HG03439 (cell line): ENCODE results near the gene MEF2B.
"Not testable (repeated sequence)": the region's sequence is repeated elsewhere in the genome, so short reads cannot be mapped to it uniquely, and the experiment has no call there.

ENCODE experiments used
- ATAC-seq: cut with Tn5 transposase; IDR thresholded peaks from one replicate; pipeline ENCODE4 v1.9.1; 2021; ENCODE audit warnings: mild to moderate bottlenecking, moderate library complexity; ENCODE audit not compliant: unreplicated experiment

The MEF2B gene

DNA sequence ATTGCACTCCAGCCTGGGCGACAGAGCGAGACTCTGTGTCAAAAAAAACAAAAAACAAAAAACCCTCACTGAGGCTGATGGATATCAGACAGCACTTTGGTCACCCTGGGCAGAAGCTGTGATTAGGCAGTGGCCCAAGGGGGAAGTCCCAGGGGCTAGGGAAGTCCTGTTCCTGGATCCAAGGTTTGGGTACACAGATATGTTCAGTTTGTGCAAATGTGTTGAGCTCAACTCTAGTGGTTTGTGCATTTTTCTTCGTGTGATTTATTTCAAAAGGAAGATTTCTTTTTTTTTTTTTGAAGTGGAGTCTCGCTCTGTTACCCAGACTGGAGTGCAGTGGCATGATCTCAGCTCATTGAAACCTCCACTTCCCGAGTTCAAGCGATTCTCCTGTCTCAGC lies 12.3 kb downstream of the MEF2B start:
- ATAC-seq = no peak

DNA sequence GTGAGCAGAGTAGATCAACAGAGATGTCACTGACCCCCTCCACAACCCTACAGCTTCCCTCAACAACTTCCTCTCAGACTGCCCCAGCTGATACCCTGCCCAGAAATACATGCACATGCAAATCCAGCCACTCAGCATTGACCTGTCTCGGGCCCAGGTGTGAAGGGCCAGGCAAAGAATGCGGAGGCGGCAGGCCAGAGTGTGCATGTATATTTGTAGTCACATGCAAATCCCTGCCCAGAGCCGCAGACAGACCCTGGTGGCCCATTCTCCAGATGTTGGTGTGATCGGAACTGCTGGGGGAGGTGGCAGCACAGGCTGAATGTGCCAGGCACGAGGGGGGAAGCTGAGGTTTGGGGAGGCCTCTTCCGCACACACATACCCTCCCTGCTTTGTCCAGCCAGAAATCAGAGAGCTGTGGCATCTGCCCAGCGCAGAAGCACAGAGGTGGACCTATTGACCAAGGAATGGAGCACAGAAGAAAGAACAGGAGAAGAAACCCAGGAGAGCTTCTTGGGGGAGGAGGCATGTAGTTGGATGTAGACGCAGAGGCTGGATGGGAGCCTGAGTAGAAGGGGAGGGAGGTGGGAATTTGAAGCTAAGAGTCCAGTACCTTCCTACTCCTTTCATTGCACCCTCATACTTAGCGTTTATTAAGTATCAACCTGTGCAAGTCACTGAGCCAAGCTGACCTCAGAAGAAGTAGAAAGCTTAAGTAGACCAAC lies 14.4 kb downstream of the MEF2B start:
- peak; percentile 71 for ATAC-seq

DNA sequence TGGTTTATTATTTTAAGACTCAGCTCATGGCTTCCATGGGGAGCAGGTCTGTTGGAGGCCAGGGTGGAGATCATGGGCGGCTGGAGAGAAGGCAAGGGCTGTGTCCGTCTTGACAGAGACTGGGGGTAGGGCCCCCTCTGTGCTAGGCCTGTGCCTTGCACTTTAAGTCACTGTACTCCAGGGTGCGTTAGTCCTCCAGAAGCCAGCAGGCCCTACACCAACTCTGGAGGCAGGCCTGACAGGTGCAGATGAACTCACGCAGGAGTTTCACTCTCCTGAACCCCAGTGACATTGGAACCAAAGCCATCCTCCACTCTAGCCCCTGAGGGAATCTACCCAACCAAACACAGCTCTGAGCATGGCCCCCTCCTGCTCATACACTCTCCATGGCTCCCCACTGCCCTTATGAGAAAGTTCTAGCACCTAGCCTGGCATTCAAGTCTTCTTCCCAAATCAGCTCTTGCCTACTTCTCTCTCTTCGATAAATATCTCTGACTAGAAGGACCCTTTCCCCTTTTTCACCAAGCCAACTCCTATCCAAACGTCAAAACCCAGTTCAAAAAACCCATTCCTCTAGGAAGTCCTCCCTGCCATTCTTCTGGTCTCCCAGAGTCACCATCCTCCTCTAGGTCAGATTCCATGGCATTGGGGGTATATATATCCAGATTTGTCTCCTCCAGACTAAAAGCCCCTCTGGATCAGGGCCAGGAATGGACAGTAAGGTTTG lies 15.1 kb downstream of the MEF2B start:
- no peak for ATAC-seq

DNA sequence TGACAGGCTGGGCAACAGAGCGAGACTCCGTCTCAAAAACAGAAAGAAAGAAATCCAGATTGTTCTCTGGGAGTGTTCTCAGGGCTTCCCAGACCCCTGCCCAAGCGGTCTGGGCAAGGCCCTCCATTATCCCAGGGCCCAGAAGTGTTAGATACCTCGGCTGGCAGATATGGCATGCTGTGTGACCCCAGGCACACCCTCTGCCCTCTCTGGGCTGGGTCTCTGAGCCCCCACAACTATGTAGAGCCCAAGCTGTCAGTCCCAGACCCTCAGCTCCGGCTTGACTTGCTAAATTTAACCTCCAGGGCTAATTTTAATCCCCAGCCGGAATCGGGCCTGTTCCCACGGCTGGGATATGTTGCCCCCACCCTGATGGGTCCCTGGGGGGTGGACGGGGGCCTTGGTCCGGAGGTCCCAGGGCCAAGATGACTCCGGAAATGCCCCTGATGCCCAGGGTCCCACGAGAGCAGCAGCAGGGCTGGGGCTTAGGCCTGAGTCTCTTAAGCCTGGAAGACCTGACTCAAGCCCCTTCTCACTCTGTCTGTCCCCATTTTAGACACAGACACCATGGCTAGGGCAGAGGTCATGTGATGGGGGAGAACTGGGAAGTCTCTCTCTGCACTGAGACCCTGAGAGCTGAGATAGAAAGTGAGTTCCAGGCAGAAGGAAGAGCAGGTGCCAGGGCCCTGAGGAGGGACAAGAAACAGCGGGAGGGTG lies 17.2 kb downstream of the MEF2B start:
- no peak for ATAC-seq

DNA sequence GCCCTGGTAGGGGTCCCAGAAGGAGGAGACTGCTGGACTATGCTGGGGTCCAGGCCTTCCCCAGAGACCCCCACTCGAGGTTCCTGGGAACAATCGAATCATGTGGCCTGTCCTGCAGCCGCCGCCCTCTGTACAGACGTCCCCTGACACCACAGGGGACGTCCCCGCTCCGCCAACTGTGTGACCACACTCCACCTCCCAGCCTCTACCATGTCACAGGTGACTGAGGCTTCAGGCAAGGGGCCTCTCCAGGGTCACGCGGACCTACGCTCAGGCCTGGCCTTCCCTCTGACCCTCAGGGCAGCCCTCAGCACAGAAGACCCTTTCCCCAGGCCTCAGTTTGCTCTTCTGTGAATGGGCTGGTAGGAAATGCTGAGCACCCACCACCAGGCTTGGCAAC lies 18.6 kb downstream of the MEF2B start:
- ATAC-seq = no peak

DNA sequence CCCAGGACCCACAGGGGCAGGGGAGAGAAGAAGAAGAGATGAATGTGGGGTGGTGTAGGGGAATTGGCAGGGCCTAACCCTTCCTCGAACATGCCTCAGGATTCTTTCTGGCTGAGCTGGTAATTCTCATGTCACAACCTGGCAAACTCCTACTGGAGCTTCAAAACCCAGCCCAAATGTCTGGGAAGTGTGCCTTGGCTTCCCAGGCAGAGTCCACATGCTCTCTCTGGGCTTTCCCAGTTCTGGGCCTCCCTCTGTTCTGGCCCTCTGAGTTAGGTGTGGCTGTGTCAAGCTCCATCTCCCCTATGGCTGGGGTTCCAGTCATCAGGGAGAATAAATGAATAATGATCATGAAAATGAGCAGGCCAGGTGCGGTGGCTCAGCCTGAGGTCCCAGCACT lies 20.6 kb downstream of the MEF2B start:
- ATAC-seq = no peak

DNA sequence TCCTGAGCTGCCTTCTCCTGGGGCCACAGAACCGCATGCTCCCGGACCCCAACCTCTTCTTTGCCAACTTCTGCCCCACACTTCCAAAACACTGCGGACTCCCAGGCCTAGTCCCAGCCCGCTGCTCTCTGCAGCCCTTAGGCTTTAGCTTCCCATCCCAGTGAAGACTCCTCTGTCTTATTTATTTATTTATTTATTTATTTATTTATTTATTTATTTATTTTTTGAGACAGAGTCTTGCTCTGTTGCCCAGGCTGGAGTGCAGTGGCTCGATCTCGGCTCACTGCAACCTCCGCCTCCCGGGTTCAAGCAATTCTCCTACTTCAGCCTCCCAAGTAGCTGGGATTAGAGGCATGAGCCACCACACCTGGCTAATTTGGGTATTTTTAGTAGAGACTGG lies 21.6 kb downstream of the MEF2B start:
- ATAC-seq = not testable (repeated sequence)

DNA sequence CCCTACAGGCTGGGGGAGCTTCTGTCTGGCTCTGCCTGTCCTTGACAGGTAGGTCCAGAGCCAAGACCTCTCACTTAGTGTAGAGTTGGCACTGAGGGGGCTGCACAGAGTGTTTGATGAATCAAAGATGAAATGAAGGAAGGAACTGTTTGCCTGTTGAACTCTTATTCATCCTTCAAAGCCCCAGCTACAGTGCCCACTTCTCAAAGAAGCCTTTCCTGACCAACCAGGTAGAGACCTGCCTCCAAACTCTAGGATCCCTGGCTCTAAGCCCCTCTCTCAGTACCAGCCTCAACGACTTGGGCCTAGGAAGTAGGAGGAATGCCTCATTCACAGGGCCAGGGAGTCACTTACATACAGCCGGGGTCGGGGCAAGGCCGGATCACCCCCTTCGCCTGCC lies 22.7 kb downstream of the MEF2B start:
- ATAC-seq = no peak

DNA sequence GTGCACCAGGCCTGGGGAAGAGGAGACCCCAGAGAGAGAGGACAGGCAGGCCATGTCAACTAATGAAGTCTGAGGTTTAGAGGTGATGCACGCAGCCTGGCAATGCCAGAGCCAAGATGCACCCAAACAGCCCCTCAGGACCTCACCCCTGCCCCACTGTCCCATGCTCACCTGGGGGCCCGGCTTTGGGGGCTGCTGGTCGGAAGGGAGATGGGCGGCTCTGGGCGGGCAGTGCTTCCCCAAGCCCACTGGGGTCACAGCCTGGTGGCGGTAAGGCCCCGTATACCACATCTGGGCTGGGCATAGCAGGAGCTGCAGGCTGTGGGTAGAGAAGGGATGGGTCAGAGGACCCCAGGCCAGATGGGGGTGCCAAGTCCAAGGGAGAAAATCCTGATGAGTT lies 23.2 kb downstream of the MEF2B start:
- no peak for ATAC-seq

DNA sequence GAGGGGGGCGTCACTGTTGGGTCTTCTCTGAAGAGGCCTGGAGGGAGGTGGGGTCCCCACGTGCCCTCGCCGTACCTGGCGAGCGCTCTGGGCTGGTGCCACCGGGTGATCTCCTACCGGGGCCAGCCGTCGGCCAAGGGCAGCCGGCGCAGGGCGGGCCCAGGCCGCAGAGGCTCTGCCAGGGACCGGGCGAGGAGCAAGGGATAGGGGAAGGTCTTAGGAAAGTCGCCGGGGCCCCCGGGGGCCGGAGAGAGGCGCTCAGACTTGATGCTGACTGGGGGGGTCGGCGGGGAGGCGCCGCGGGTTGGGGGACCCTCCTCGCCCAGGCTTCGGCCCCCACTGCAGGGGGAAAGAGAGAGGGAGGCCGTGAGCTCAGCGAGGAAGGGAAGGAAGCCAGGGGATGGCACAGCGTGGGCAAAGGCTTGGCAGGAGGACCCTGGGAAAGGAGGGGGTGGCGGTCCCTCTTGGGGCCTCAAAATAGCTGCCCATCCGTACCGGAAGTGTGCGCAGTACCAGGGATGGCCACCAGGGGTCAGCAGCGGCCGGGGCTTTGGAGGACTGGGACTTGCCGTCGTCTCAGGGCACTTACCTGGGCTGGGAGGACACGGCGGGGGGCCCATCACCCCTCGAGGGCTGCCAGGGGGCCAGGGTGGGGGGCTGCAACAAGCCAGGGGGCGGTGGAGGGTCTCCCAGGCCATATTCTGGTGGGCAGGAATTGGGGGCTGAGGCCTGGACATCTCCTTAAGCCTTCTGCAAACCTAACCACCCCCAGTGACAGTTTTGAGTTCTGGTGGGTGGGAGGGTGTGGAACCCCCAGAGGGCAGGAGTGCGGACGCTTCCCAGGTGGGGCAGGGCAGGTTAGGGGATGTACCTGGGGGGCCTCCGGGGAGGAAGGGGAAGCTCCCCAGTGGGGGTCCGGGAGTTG lies 24.1 kb downstream of the MEF2B start:
- ATAC-seq = no peak

DNA sequence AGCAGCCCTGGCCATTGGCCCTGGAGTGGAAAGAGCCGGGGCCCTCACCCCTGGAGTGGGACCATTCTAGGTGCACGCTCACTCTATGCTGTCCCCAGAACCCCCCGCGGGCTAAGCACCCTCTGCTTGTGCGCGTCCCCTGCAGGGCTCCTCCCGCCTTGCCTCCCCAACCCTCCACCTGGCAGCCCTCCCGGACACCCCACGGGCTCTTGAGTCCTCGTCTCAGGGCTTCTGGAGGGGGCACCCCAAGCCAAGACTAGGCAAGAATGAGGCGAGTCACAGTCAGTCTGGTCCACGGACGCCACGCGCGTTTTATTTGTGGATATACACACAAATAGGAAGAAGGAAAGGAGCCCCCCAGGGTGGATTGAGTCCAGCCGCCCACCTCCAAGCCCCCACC lies 24.8 kb downstream of the MEF2B start:
- ATAC-seq = no peak

DNA sequence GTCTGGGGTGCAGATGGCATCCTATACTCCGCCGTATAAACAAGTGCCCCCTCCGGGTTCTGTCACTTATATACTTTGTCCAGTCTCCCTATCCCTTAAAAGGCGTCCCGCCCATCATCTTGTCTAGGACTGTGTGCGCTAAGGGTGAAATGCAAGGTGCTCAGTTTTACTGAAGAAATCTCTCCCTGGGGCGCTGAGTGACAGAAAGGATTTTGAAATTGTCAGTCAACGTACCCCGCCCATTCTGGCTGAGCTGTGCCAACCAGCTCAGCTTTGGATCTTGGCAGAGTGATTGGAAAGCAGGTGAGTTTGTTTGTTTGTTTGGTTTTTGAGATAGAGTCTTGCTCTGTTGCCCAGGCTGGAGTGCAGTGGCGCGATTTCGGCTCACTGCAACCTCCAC lies 27.7 kb downstream of the MEF2B start:
- ATAC-seq = no peak

DNA sequence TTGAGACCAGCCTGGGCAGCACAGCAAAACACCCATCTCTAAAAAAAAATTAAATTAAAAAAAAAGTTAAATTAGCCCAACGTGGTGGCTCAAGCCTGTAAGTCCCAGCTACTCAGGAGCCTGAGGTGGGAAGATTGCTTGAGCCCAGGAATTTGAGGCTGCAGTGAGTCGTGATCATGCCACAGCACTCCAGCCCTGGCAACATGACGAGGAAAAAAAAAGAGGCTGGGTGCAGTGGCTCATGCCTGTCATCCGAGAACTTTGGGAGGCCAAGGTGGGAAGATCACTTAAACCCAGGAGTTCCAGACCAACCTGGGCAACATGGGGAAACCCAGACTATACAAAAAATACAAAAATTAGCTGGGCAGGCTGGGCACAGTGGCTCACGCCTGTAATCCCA lies 29.6 kb downstream of the MEF2B start:
- no peak for ATAC-seq

DNA sequence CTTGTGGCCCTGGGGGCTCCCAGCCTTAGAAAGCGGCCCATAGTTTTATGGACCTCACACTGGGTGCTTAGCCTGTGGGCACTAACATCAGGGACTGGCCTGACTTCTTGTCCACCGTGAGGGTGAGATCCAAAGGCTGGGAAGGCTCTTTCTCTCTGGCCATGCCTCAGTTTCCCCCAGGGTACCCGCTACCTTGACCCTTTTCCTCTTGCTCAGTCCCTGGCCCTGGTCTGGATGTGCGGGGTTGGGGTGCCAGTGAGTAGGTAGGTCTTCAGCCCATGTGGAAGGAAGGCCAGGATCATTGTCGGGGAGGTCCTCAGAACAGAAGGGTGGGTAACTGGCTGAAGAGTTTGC lies 30.2 kb downstream of the MEF2B start:
- ATAC-seq = no peak

DNA sequence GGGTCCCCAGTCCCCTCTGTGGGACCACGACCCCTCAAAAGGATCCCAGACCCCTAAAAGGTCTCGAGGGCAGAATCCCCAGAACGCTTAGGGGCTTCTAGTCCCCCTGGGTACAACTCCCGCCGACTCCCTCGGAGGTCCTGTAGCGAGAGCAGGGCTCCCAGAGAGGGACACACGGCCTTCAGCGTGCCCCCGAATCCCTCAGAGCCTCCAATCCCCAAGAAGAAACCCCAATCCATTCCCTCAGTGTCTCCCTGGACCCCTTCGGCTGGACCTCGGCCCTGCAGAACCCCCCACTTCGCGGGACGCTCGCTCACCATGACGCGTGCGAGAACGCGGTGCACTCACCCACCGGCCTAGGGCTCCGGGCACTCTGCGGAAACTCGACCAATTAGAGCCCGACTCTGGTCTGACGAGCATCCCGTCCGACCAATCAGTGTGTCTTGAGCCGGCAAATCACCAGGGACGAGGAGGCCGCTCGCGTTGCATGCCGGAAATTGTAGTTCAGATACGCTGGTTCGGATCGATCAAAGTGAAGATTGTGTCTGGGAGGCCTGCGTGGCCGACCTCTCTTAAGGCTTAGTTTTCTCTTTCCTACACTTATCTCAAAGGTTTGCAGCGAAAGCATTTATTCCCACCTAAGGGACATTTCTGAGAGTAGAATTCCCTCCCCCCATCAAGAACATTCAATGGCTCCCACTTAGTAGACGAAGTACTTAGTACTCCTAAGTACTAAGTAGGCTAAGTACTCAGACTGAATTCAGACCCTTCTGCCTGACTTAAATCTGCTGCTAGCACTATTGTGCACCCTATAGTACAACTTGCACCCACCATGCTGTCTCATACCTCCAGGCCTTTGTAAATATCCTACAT lies 31.7 kb downstream of the MEF2B start, which contains the start of gene TMEM161A:
TSS of gene TMEM161A (minus strand) at position 370 of the 873 bp plus-strand sequence. CDS start at position 320, 50 bp downstream.
- ATAC-seq = peak; percentile 94

DNA sequence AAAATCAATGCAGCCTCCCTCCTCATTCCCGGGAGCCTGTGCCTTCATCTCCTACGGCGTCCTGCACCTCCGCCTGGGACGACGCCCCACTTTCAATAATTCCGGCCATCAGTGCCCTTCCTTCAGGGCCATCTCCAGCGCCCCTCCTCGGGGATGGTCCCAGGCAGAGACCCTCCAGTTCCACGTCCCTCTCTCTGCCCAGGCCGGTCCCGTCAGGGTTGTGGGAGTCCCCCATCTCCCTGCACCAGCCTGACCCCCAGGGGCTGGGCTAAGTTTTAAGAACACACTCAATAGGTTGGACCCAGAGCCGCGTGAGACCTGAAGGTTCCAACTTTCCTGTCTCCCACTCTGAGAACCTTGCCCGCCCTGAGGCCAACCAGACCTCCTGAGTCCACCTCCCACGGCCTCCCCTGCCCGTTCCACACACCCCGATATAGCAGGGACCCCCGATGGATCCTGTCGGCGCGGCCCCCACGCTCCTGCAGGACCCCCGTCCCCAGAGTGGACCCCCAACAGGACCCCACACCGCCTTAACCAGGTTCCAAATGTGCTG lies 32.4 kb downstream of the MEF2B start:
- ATAC-seq = no peak

DNA sequence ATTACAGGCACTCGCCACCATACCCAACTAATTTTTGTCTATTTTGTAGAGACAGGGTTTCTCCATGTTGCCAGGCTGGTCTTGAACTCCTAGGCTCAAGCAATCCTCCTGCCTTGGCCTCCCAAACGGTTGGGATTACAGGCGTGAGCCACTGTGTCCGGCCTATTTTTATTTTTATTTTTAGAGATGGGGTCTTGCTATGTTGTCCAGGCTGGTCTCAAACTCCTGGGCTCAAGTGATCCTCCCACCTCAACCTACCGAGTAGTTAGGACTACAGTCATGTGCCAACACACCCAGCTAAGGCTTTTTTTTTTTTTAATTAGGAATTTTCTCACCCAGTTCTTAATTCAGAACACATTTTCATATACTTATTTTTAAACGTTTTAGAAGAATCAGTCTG lies 34.4 kb downstream of the MEF2B start:
- ATAC-seq = not testable (repeated sequence)

DNA sequence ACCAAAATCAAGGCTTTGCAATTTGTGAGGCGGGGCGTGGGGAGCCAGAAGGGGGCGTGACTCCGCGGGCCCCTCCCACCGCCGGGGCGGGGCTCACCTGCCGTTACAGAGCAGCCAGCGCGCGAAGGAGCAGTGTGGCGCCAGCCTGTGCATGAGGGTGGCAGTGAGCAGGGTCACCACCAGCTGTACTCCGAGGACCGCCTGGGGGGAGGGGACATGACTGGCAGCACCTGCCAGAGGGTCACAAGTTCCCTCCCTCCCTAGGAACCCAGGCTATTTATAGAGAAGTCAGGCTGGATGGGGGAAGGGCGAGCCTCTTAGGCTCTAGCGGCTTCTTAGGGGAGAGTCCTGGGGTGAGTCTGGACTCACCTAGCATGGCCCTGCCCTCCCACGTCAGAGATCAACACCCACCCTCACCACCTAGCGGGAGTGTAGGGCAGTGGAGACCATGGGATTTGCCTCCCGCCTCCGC lies 35.3 kb downstream of the MEF2B start:
- no peak for ATAC-seq

DNA sequence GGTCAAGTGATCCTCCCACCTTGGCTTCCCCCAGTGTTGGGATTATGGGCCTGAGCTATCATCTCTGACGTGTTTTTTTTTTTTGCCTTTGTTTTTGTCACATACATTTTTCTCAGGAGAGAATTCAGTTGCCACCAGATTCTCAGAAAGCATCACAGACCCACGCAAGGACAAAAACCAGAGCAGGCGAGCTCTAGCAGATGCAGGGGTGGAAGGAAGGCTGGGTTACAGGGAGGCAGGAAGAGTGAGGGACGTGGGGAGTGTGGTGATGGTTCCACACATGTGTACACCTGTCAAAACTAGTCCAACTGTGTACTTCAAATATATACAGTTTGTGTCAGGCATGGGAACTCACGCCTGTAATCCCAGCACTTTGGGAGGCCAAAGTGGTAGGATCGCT lies 36.1 kb downstream of the MEF2B start:
- no peak for ATAC-seq
